Measurements from ENCODE around the gene PPP1R2. TPM values are rescaled to one million over a fixed set of nuclear protein-coding genes. Genes with fewer than 3 reads are reported as not detected.
"Not testable (repeated sequence)": the region's sequence is repeated elsewhere in the genome, so short reads cannot be mapped to it uniquely, and the experiment has no call there.

PPP1R2 gene
- total and polyA plus RNA-seq, 9 of the 15 experiments (the other 6 are each of a cell fraction or from before 2014, with no cell fraction given): 9.4 to 115 (median 40.3) TPM

DNA sequence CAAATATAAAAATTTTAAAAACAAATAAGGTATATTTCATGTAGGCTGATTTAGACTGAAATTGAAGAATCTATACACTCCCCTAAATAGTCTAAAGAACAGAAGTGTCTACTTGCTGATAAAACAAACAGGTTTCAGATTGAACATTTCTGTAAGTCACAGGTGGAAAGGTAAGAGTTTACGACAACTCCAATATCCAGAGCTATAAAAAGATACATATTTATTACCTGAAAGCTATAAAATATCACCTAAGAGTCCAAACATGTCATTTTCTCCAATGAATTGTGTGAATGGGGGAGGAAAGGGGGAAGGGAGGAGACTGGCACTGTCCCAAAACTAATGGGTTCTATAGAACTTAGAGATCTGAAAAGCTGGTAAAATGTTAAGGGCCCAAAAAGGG is 26.1 kb downstream of the PPP1R2 start:
- ATAC-seq (no peak), DNase-seq (ENCODE audit: extremely low read depth in 1 of 4, low spot score in 3 of 4) (no peak), FAIRE-seq (no peak)
- in situ Hi-C loops (cut with MboI): no loop called here
- no peak overlapping the region for H3K27ac ChIP-seq (ENCODE audit: extremely low read depth, low read depth, low read length)
- 86% methylated on average over 1 of the region's 1 CpG for whole genome bisulfite sequencing (ENCODE audit: insufficient coverage, low coverage, missing lambda C conversion rate)
- intact Hi-C loops (cut with micrococcal nuclease): no loop called here
- H3K4me3 ChIP-seq: no peak overlapping the region
- no peak overlapping the region for H2AFZ ChIP-seq (ENCODE audit: low read depth, low read length)
- BruUV-seq (replicated peaks): no TSS peak
- ChIA-PET POLR2A (interaction anchor here (0.6 to 0.9 kb wide), 2 partner anchors 39 to 75 kb away, joined by 3 read pairs; no protein-coding TSS in a partner anchor), CTCF (ENCODE audit: low intra/inter-chr PET ratio) (no interaction called here)
- no peak overlapping the region for H3K9ac ChIP-seq (ENCODE audit: insufficient read depth in 1 of 2, low read depth in 2 of 2, low read length in 2 of 2)
- H3K36me3 ChIP-seq (ENCODE audit: control insufficient read depth, insufficient read depth, low read length): peaks cover 40% of the 10 kb centered on the region; the same call in 2 of the 3 replicates
- no peak for TF ChIP-seq POLR2A (conservative IDR thresholded peaks at IDR 0.05)
- TF ChIP-seq ZNF589 (CRISPR knock-in tag; IDR thresholded peaks at IDR 0.05; ENCODE audit: low read depth): no peak
- no peak for TF ChIP-seq TRIM28 (IDR thresholded peaks at IDR 0.05)
- no peak for TF ChIP-seq MTA3 (IDR thresholded peaks at IDR 0.05; ENCODE audit: borderline replicate concordance)
- TF ChIP-seq SMARCA4 (IDR thresholded peaks at IDR 0.05): no peak
- TF ChIP-seq ZNF707 (CRISPR knock-in tag; conservative IDR thresholded peaks at IDR 0.05): no peak
- TF ChIP-seq KAT7 (CRISPR knock-in tag; IDR thresholded peaks at IDR 0.05; ENCODE audit: borderline replicate concordance): no peak
- TF ChIP-seq, protein P1, sequence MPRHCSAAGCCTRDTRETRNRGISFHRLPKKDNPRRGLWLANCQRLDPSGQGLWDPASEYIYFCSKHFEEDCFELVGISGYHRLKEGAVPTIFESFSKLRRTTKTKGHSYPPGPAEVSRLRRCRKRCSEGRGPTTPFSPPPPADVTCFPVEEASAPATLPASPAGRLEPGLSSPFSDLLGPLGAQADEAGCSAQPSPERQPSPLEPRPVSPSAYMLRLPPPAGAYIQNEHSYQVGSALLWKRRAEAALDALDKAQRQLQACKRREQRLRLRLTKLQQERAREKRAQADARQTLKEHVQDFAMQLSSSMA (CRISPR knock-in tag; IDR thresholded peaks at IDR 0.05): no peak
- no peak for TF ChIP-seq JUN (IDR thresholded peaks at IDR 0.05; ENCODE audit: borderline replicate concordance, low read depth, low read length)
- no peak for TF ChIP-seq JUN (CRISPR knock-in tag; IDR thresholded peaks at IDR 0.05; ENCODE audit: borderline replicate concordance)
- TF ChIP-seq NFE2 (IDR thresholded peaks at IDR 0.05; ENCODE audit: low read depth): no peak
- no peak for TF ChIP-seq HSF4 (CRISPR knock-in tag; IDR thresholded peaks at IDR 0.05; ENCODE audit: borderline replicate concordance)
- no peak for TF ChIP-seq NFRKB (IDR thresholded peaks at IDR 0.05; ENCODE audit: low read depth)
- H3K4me1 ChIP-seq (replicated peaks in 1 of 2; ENCODE audit: control insufficient read depth in 2 of 2, insufficient read depth in 2 of 2, low read length in 2 of 2): no peaks in the 10 kb centered on the region
- H4K20me1 ChIP-seq (replicated peaks; ENCODE audit: control insufficient read depth, insufficient read depth, low read length): no peaks in the 10 kb centered on the region
- no peaks in the 10 kb centered on the region for H3K27me3 ChIP-seq (ENCODE audit: control insufficient read depth in 2 of 2, insufficient read depth in 2 of 2, low read length in 2 of 2)
- no peak overlapping the region for H3K4me2 ChIP-seq (ENCODE audit: insufficient read depth, low read length)
- H3K9me1 ChIP-seq (ENCODE audit: control insufficient read depth, insufficient read depth, low read length): no peaks in the 10 kb centered on the region
- no peaks in the 10 kb centered on the region for H3K9me3 ChIP-seq (replicated peaks; ENCODE audit: control insufficient read depth, insufficient read depth, low read depth, low read length)
- H3K79me2 ChIP-seq (ENCODE audit: control insufficient read depth, insufficient read depth, low read length): peaks cover 1% of the 10 kb centered on the region; the same call in 1 of the 3 replicates

- H4K20me1 ChIP-seq (replicated peaks; ENCODE audit: control insufficient read depth, insufficient read depth, low read length); H3K9ac ChIP-seq (ENCODE audit: insufficient read depth in 1 of 2, low read depth in 2 of 2, low read length in 2 of 2); H3K4me3 ChIP-seq; ATAC-seq; H3K79me2 ChIP-seq (ENCODE audit: control insufficient read depth, insufficient read depth, low read length); H3K9me3 ChIP-seq (replicated peaks; ENCODE audit: control insufficient read depth, insufficient read depth, low read depth, low read length); H3K27ac ChIP-seq (ENCODE audit: extremely low read depth, low read depth, low read length); intact Hi-C loops (cut with micrococcal nuclease); H3K27me3 ChIP-seq (ENCODE audit: control insufficient read depth in 2 of 2, insufficient read depth in 2 of 2, low read length in 2 of 2); in situ Hi-C loops (cut with MboI); H2AFZ ChIP-seq (ENCODE audit: low read depth, low read length); BruUV-seq (replicated peaks); POLR2A ChIA-PET; H3K4me2 ChIP-seq (ENCODE audit: insufficient read depth, low read length); H3K9me1 ChIP-seq (ENCODE audit: control insufficient read depth, insufficient read depth, low read length); DNase-seq (ENCODE audit: extremely low read depth in 1 of 4, low spot score in 3 of 4); H3K4me1 ChIP-seq (replicated peaks in 1 of 2; ENCODE audit: control insufficient read depth in 2 of 2, insufficient read depth in 2 of 2, low read length in 2 of 2): not testable (repeated sequence)
- CTCF ChIA-PET (ENCODE audit: low intra/inter-chr PET ratio): interaction anchor here (0.6 kb wide), 1 partner anchor 66 kb away, joined by 3 read pairs; no protein-coding TSS in a partner anchor
- peaks cover 37% of the 10 kb centered on the region; the same call in 2 of the 3 replicates for H3K36me3 ChIP-seq (ENCODE audit: control insufficient read depth, insufficient read depth, low read length)
- peak; percentile 60 for FAIRE-seq
- WGBS (ENCODE audit: insufficient coverage, low coverage, missing lambda C conversion rate): 92% methylated on average over 1 of the region's 1 CpG
Observed at GRCh38 chr3:195514610-195515235, 28.4 kb downstream of the PPP1R2 start.

Data from K562 (cell line).